H1 (cell line): ENCODE measurements around the gene SLC30A3. TPM values are rescaled to one million over a fixed set of nuclear protein-coding genes. Genes with fewer than 3 reads are reported as not detected.

Experiments used
- ATF3 ChIP-seq: IDR thresholded peaks from 2 replicates; pipeline ENCODE4 v1.6.1; 2011; ENCODE audit warnings: low read depth, mild to moderate bottlenecking, low read length; ENCODE audit not compliant: insufficient read depth
- CHD1 ChIP-seq: IDR thresholded peaks from 2 replicates; pipeline ENCODE4 v1.6.1; 2012; ENCODE audit warnings: low read depth, low read length, improper control_type of control experiment
- CHD7 ChIP-seq: fragments of 300-600 bp; sonication (generic); IDR thresholded peaks from 2 replicates; pipeline ENCODE4 v1.7.1; 2012; ENCODE audit warnings: low read length, moderate library complexity, mild to moderate bottlenecking, inconsistent platforms; ENCODE audit not compliant: insufficient replicate concordance
- MAFK ChIP-seq: IDR thresholded peaks from 2 replicates; pipeline ENCODE4 v1.6.1; 2012; ENCODE audit warnings: low read depth, mild to moderate bottlenecking, improper control_type of control experiment, low read length
- SAP30 ChIP-seq: fragments of 300-600 bp; sonication (generic); IDR thresholded peaks from 2 replicates; pipeline ENCODE4 v1.7.1; 2012; ENCODE audit warnings: low read length, moderate library complexity, mild to moderate bottlenecking, inconsistent platforms; ENCODE audit not compliant: insufficient read depth, insufficient replicate concordance
- polyA plus RNA-seq, 7 experiments: library from polyadenylated mRNA; depleted of rRNA in 3 of 7; stranded (reverse) in 5 of 7; unstranded in 2 of 7; fragments of >200 nt in 5 of 7; fragments of 200-250 nt in 2 of 7; gene quantifications; 1 replicate in 5 of 7; 2 replicates in 1 of 7; 4 replicates in 1 of 7; pipeline versions ENCODE4 v1.2.1 to v1.2.3, GENCODE V29; 2011 to 2013; ENCODE audit warnings: missing spikeins in 2 of 7, mixed read lengths in 2 of 7
- total RNA-seq: library from RNA; stranded (reverse); fragmentation: NEBNext Ultra II Directional; extraction: Animal tissue kit (Norgen Biotek cat#: 25700); gene quantifications from 2 replicates; pipeline ENCODE4 v1.2.1, GENCODE V29; 2021

SLC30A3 gene
- total and polyA plus RNA-seq, 2 of the 8 experiments (the other 6 are each of a cell fraction or from before 2014, with no cell fraction given), result 15.2 to 30.7 TPM

- no peak for TF ChIP-seq CHD7
- no peak for TF ChIP-seq MAFK
- no peak for TF ChIP-seq SAP30
- no peak for TF ChIP-seq CHD1
- no peak for TF ChIP-seq ATF3
Observed at GRCh38 chr2:27238976-27239375, 23.9 kb downstream of the SLC30A3 start (continued).
